Activated CD8-positive, alpha-beta T cell treated with anti-CD3 and anti-CD28 coated beads, Interleukin-2, amount 10 ng/mL, durations not matched to agents 7 days and 5 days (primary cell): ENCODE data around the gene RASGRP1. TPM values are rescaled to one million over a fixed set of nuclear protein-coding genes. Genes with fewer than 3 reads are reported as not detected.

Experiments
- ATAC-seq: fragments of 150-1000 bp; cut with Tn5 transposase; one replicate; pipeline ENCODE4 v1.10.0; 2021; ENCODE audit warnings: moderate library complexity
- CTCF ChIA-PET: fragments of 350-600 bp; sonication (Branson Sonifier 250); formaldehyde crosslinking; loops from one replicate; lab custom pipeline; 2021; ENCODE audit warnings: antibody characterized with exemption; lab: Charles Lee
- POLR2A ChIA-PET: fragments of 350-600 bp; sonication (Branson Sonifier 250); formaldehyde crosslinking; loops from one replicate; lab custom pipeline; 2021; ENCODE audit warnings: antibody characterized with exemption; lab: Charles Lee
- DNase-seq: peaks from one replicate; pipeline ENCODE4 v3.0.0-alpha.2; 2020
- H3K27ac Mint-ChIP-seq: one replicate; pipeline ENCODE4 v1.8.0; 2021; ENCODE audit warnings: mild to moderate bottlenecking, mixed read lengths
- H3K27me3 Mint-ChIP-seq: one replicate; pipeline ENCODE4 v1.8.0; 2021; ENCODE audit warnings: low read depth, mixed read lengths
- H3K36me3 Mint-ChIP-seq: one replicate; pipeline ENCODE4 v1.8.0; 2021; ENCODE audit warnings: low read depth, mixed read lengths
- H3K4me1 Mint-ChIP-seq: one replicate; pipeline ENCODE4 v1.8.0; 2021; ENCODE audit warnings: low read depth, mixed read lengths
- H3K4me3 Mint-ChIP-seq: one replicate; pipeline ENCODE4 v1.8.0; 2021; ENCODE audit warnings: mild to moderate bottlenecking, mixed read lengths
- H3K9me3 Mint-ChIP-seq: one replicate; pipeline ENCODE4 v1.8.0; 2022; ENCODE audit warnings: mixed read lengths; ENCODE audit not compliant: insufficient read depth
- total RNA-seq, 2 experiments: library from RNA; stranded (reverse); gene quantifications; one replicate each; pipeline ENCODE4 v1.2.3, GENCODE V29; 2021

The RASGRP1 gene
- total RNA-seq, 2 experiments from 2014 or later: 161 to 165 TPM

- H3K36me3 Mint-ChIP-seq: peaks cover 69% of the 10 kb centered on the region
- H3K4me1 Mint-ChIP-seq: peaks cover 38% of the 10 kb centered on the region
- CTCF ChIA-PET: interaction anchor here (1.0 to 4.6 kb wide), 5 partner anchors 40 to 175 kb away, joined by 3 to 20 read pairs (median 4); partner anchors contain the start of gene RASGRP1
Measured at GRCh38 chr15:38524156-38524555, 40.5 kb downstream of the RASGRP1 start.

GRCh38 chr15:38522922-38523321 lies 41.7 kb downstream of the RASGRP1 start:
- H3K9me3 Mint-ChIP-seq: no peaks in the 10 kb centered on the region
- DNase-seq (no peak), ATAC-seq (no peak)
- H3K27ac Mint-ChIP-seq: no peak overlapping the region
- peaks cover 66% of the 10 kb centered on the region for H3K36me3 Mint-ChIP-seq
- H3K4me3 Mint-ChIP-seq: no peak overlapping the region
- peaks cover 28% of the 10 kb centered on the region for H3K4me1 Mint-ChIP-seq
- no peaks in the 10 kb centered on the region for H3K27me3 Mint-ChIP-seq
- CTCF ChIA-PET: interaction anchor here (0.9 to 4.6 kb wide), 5 partner anchors 11 to 177 kb away, joined by 3 to 29 read pairs (median 11); no protein-coding TSS in a partner anchor
- POLR2A ChIA-PET: interaction anchor here (0.6 to 1.8 kb wide), 4 partner anchors 10 to 162 kb away, joined by 3 to 6 read pairs (median 4); no protein-coding TSS in a partner anchor

More at GRCh38 chr15:38524156-38524555, 40.5 kb downstream of the RASGRP1 start:
- DNase-seq (no peak), ATAC-seq (no peak)
- Mint-ChIP-seq H3K27me3 (no peaks in the 10 kb centered on the region), H3K27ac (peak overlapping the region; percentile 12), H3K9me3 (no peaks in the 10 kb centered on the region), H3K4me3 (no peak overlapping the region)
- POLR2A ChIA-PET: interaction anchor here (1.8 kb wide), 1 partner anchor 14 kb away, joined by 4 read pairs; no protein-coding TSS in a partner anchor

GRCh38 chr15:38521316-38521715 lies 43.3 kb downstream of the RASGRP1 start:
- CTCF ChIA-PET: interaction anchor here (0.7 to 4.6 kb wide), 10 partner anchors 10 to 178 kb away, joined by 3 to 29 read pairs (median 5); no protein-coding TSS in a partner anchor
- no peak for DNase-seq
- peaks cover 23% of the 10 kb centered on the region for H3K4me1 Mint-ChIP-seq
- POLR2A ChIA-PET: interaction anchor here (1.3 kb wide), 1 partner anchor 8 kb away, joined by 4 read pairs; no protein-coding TSS in a partner anchor
- peak overlapping the region; percentile 51 for H3K27ac Mint-ChIP-seq
- no peaks in the 10 kb centered on the region for H3K9me3 Mint-ChIP-seq
- no peaks in the 10 kb centered on the region for H3K27me3 Mint-ChIP-seq
- ATAC-seq: no peak
- H3K4me3 Mint-ChIP-seq: no peak overlapping the region
- H3K36me3 Mint-ChIP-seq: peaks cover 67% of the 10 kb centered on the region

GRCh38 chr15:38520035-38520434 lies 44.6 kb downstream of the RASGRP1 start:
- ATAC-seq (no peak), DNase-seq (no peak)
- ChIA-PET CTCF (interaction anchor here (0.9 to 4.6 kb wide), 7 partner anchors 8 to 180 kb away, joined by 3 to 29 read pairs (median 7); partner anchors contain the start of gene RASGRP1), POLR2A (no interaction called here)
- peaks cover 68% of the 10 kb centered on the region for H3K36me3 Mint-ChIP-seq
- H3K4me1 Mint-ChIP-seq: peaks cover 30% of the 10 kb centered on the region
- H3K9me3 Mint-ChIP-seq: no peaks in the 10 kb centered on the region
- no peak overlapping the region for H3K4me3 Mint-ChIP-seq
- no peak overlapping the region for H3K27ac Mint-ChIP-seq
- no peaks in the 10 kb centered on the region for H3K27me3 Mint-ChIP-seq

DNA sequence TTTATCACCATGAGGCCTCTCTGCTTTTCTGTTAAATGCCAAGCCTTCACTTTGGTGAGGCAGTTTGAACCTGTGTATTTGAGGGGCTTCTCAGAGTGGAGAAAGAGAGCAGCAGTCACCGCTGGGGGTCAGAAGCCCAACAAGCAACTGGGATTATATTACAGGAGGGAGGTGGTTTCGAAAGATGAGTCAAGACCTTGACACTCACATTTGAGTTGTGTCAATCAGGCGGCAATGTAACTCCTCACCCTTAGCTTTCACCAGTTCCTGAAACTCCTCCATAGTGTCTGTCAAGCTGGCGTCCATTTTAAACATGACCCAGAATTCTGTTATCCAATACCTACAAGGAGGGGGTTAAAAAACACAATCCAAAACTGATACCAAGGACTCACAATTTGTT lies 46.5 kb downstream of the RASGRP1 start:
- no peak overlapping the region for H3K4me3 Mint-ChIP-seq
- peaks cover 28% of the 10 kb centered on the region for H3K4me1 Mint-ChIP-seq
- ATAC-seq: no peak
- H3K27ac Mint-ChIP-seq: peak overlapping the region; percentile 8
- H3K9me3 Mint-ChIP-seq: no peaks in the 10 kb centered on the region
- POLR2A ChIA-PET: no interaction called here
- no peak for DNase-seq
- H3K27me3 Mint-ChIP-seq: no peaks in the 10 kb centered on the region
- H3K36me3 Mint-ChIP-seq: peaks cover 75% of the 10 kb centered on the region
- CTCF ChIA-PET: interaction anchor here (0.9 to 2.8 kb wide), 8 partner anchors 13 to 181 kb away, joined by 3 to 14 read pairs (median 6); partner anchors contain the start of gene RASGRP1

DNA sequence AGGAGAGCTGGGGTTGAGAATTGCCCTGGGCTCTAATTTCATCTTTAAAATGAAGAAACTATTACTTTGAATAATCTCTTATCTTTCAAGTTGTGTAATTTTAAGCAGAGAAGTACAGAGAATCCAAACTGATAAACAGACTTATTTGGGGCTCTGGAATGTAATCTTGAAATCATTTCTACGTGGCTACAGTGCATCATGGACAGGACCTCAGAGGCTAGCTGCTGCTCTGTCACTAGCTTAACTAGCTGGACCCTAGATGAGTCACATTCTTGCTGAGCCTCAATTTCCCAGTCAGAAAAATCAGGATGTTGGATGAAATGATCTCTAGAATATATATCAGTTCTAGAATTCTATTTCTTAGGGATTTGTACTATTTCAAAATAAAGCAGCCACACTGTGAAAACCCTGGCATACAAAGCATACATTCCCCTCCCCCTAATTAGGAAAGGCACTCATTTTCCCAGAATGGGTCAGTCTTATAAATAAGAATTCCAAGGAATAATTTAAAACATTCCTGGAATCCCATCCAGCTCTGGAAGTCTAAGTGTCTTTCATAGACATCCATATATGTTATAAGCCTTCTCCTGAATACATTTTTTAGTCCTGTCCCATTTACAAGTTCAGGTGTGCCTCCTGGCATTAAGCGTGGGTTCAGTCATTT lies 47.2 kb downstream of the RASGRP1 start:
- Mint-ChIP-seq H3K27me3 (no peaks in the 10 kb centered on the region), H3K4me3 (no peak overlapping the region), H3K27ac (no peak overlapping the region), H3K9me3 (no peaks in the 10 kb centered on the region), H3K4me1 (peaks cover 24% of the 10 kb centered on the region), H3K36me3 (peaks cover 75% of the 10 kb centered on the region)
- POLR2A ChIA-PET: no interaction called here
- ATAC-seq (no peak), DNase-seq (no peak)
- CTCF ChIA-PET: interaction anchor here (0.9 to 2.8 kb wide), 11 partner anchors 10 to 182 kb away, joined by 3 to 14 read pairs (median 5); partner anchors contain the start of gene RASGRP1

DNA sequence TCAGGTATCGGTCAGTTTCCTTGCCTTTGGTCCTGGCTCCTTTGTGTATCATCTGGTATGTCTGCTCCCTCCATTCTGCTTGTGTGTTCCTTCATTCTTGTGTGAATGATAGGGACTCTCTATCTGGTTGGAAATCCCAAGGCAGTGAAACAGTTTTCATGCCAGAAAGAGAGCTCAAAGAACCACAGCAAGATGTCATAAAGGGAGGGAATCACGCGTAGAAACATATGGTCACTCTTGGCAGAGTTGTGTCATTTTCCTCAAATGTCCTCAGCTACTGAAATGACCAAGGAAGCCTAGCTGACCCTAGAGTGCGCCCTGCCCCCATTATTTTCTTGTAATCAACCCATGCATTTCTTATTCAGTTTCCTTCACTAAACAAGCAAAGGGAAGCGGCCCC lies 48.0 kb downstream of the RASGRP1 start:
- ChIA-PET CTCF (interaction anchor here (1.0 to 2.8 kb wide), 11 partner anchors 9 to 183 kb away, joined by 3 to 14 read pairs (median 5); partner anchors contain the start of gene RASGRP1), POLR2A (no interaction called here)
- H3K9me3 Mint-ChIP-seq: no peaks in the 10 kb centered on the region
- H3K36me3 Mint-ChIP-seq: peaks cover 78% of the 10 kb centered on the region
- H3K27ac Mint-ChIP-seq: peak overlapping the region; percentile 62
- DNase-seq: no peak
- H3K4me1 Mint-ChIP-seq: peaks cover 20% of the 10 kb centered on the region
- no peak for ATAC-seq
- no peak overlapping the region for H3K4me3 Mint-ChIP-seq
- no peaks in the 10 kb centered on the region for H3K27me3 Mint-ChIP-seq

DNA sequence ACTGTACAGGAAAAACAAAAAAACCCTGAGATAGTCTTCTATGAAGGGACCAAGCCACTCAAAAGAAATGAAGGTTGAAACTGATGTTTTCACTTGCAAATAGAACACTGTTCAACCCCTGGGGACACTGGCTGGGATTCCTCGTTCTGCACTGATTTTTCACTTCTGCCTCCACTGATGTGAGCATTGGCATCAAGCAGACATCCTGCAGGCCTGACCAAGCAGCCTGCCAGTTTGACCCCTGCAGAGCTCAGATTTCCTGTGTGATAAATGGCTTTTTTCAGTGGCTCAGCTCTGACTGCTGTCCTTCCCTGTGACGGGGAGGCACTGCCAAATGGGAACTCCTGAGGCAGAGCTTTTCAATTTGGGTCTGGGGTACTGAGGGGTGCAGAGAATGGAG lies 50.0 kb downstream of the RASGRP1 start:
- POLR2A ChIA-PET: no interaction called here
- CTCF ChIA-PET: interaction anchor here (6.2 kb wide), 1 partner anchor 174 kb away, joined by 56 read pairs; no protein-coding TSS in a partner anchor

DNA sequence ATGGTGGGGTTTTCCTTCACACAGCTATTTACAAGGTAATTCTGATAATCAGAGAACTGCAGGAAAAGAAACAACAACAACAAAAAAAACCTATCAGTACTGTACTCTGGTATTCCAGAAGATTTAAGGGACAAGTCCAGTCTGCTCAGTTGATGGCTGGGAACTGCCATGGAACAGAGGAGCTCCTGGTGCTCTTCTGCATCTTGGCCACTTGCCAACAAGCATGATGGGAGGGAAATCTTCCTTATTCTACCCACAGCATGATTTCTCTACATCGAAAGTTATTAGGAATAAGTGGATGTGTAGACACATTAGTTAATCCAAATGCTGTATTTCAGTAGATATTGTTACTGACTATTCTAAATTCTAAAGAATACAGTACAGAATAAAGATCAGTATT lies 51.7 kb downstream of the RASGRP1 start:
- peaks cover 89% of the 10 kb centered on the region for H3K36me3 Mint-ChIP-seq
- H3K4me1 Mint-ChIP-seq: peaks cover 26% of the 10 kb centered on the region
- no peak overlapping the region for H3K27ac Mint-ChIP-seq

More for the DNA sequence above, 50.0 kb downstream of the RASGRP1 start:
- Mint-ChIP-seq H3K27ac (peak overlapping the region; percentile 72), H3K27me3 (no peaks in the 10 kb centered on the region), H3K9me3 (no peaks in the 10 kb centered on the region), H3K36me3 (peaks cover 89% of the 10 kb centered on the region), H3K4me3 (no peak overlapping the region), H3K4me1 (peaks cover 20% of the 10 kb centered on the region)
- DNase-seq (no peak), ATAC-seq (no peak)

DNA sequence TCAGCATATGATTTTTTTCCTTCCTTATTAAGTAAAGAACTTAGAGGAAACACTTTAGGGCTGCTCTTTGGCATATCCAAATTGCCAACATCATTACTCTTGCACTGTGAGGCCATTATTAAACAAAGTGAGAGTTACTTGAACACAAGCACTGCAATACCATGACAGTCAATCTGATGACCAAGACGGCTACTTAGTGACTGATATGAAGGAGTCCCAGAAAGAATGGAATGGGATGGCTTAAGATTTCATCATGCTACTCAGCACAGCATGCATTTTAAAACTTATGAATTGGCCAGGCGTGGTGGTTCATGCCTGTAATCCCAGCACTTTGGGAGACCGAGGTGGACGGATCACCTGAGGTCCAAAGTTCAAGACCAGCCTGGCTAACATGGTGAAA lies 55.5 kb downstream of the RASGRP1 start:
- Mint-ChIP-seq H3K4me1 (peaks cover 15% of the 10 kb centered on the region), H3K9me3 (no peaks in the 10 kb centered on the region), H3K27ac (peak overlapping the region; percentile 60), H3K27me3 (no peaks in the 10 kb centered on the region), H3K36me3 (peaks cover 84% of the 10 kb centered on the region), H3K4me3 (no peak overlapping the region)
- ChIA-PET POLR2A (interaction anchor here (0.8 kb wide), 1 partner anchor 10 kb away, joined by 3 read pairs; no protein-coding TSS in a partner anchor), CTCF (interaction anchor here (2.1 to 6.2 kb wide), 2 partner anchors 180 to 190 kb away, joined by 12 to 56 read pairs; no protein-coding TSS in a partner anchor)
- DNase-seq (no peak), ATAC-seq (no peak)

More for the DNA sequence above, 51.7 kb downstream of the RASGRP1 start:
- H3K9me3 Mint-ChIP-seq: no peaks in the 10 kb centered on the region
- ChIA-PET POLR2A (interaction anchor here (1.0 kb wide), 1 partner anchor 9 kb away, joined by 4 read pairs; no protein-coding TSS in a partner anchor), CTCF (interaction anchor here (0.8 to 6.2 kb wide), 7 partner anchors 10 to 186 kb away, joined by 3 to 56 read pairs (median 4); partner anchors contain the start of gene RASGRP1)
- H3K4me3 Mint-ChIP-seq: no peak overlapping the region
- ATAC-seq (no peak), DNase-seq (no peak)
- no peaks in the 10 kb centered on the region for H3K27me3 Mint-ChIP-seq

DNA sequence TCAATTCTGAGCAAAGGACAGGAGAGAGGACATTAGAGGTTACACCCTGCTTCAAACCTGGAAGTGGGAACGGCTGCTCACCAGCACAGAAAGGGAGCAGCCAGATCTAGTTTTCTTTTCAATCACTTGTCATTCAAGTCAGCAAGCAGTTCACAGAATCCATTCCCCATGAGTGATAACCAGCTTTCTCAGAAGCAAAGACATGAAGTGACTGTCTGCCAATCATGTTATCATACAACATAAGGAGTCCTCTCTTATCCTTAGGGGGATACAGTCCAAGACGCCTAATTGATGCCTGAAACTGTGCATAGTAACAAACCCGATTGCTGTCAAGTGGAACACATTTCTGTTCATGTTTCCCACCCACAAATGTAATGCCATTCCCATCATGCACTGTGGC lies 56.0 kb downstream of the RASGRP1 start:
- ATAC-seq: no peak
- H3K27ac Mint-ChIP-seq: peak overlapping the region; percentile 60
- peaks cover 13% of the 10 kb centered on the region for H3K4me1 Mint-ChIP-seq
- DNase-seq: no peak
- H3K9me3 Mint-ChIP-seq: no peaks in the 10 kb centered on the region
- ChIA-PET POLR2A (interaction anchor here (0.9 kb wide), 1 partner anchor 52 kb away, joined by 3 read pairs; no protein-coding TSS in a partner anchor), CTCF (interaction anchor here (0.7 to 4.4 kb wide), 4 partner anchors 54 to 190 kb away, joined by 3 to 30 read pairs (median 5); no protein-coding TSS in a partner anchor)
- H3K27me3 Mint-ChIP-seq: no peaks in the 10 kb centered on the region
- H3K4me3 Mint-ChIP-seq: no peak overlapping the region
- peaks cover 82% of the 10 kb centered on the region for H3K36me3 Mint-ChIP-seq
